NCI-H2227 treated with DMSO at 0.1 percent for 48 hours (cell line): ENCODE measurements around the gene KLF15.

Experiments used
- DNase-seq: peaks from one replicate; lab custom pipeline; 2025; lab: John Stamatoyannopoulos, UW

Gene KLF15

GRCh38 chr3:126320517-126321293 lies 36.5 kb downstream of the KLF15 start:
- DNase-seq = no peak

- no peak for DNase-seq
Observed at GRCh38 chr3:126319701-126320295, 37.4 kb downstream of the KLF15 start.

GRCh38 chr3:126317029-126317996 lies 39.9 kb downstream of the KLF15 start:
- DNase-seq = no peak

GRCh38 chr3:126316501-126316939 lies 40.7 kb downstream of the KLF15 start:
- no peak for DNase-seq

- no peak for DNase-seq
Observed at GRCh38 chr3:126316031-126316461, 41.2 kb downstream of the KLF15 start.

GRCh38 chr3:126314790-126315658 lies 42.2 kb downstream of the KLF15 start:
- DNase-seq = no peak

- no peak for DNase-seq
Observed at GRCh38 chr3:126314305-126314789, 42.9 kb downstream of the KLF15 start.

- no peak for DNase-seq
Observed at GRCh38 chr3:126313580-126314304, 43.5 kb downstream of the KLF15 start.

- DNase-seq = no peak
Observed at GRCh38 chr3:126313166-126313565, 44.0 kb downstream of the KLF15 start.

- DNase-seq = no peak
Observed at GRCh38 chr3:126312341-126312740, 44.9 kb downstream of the KLF15 start.

- DNase-seq = no peak
Observed at GRCh38 chr3:126311338-126311978, 45.8 kb downstream of the KLF15 start.

GRCh38 chr3:126310816-126311215 lies 46.4 kb downstream of the KLF15 start:
- DNase-seq = no peak

- no peak for DNase-seq
Observed at GRCh38 chr3:126309861-126310655, 47.1 kb downstream of the KLF15 start.

GRCh38 chr3:126309165-126309564 lies 48.0 kb downstream of the KLF15 start:
- DNase-seq = no peak

- DNase-seq = no peak
Observed at GRCh38 chr3:126308394-126309125, 48.6 kb downstream of the KLF15 start.

- DNase-seq = no peak
Observed at GRCh38 chr3:126307591-126308393, 49.4 kb downstream of the KLF15 start.

GRCh38 chr3:126306888-126307482 lies 50.2 kb downstream of the KLF15 start:
- DNase-seq = no peak
